Effector memory CD8-positive, alpha-beta T cell (primary cell): Measurements from ENCODE around the gene ZNF71.
A peak's percentile ranks its signal among the peaks of the same experiment; 100 is the strongest.
"Not testable (repeated sequence)": the region's sequence is repeated elsewhere in the genome, so short reads cannot be mapped to it uniquely, and the experiment has no call there.

ENCODE experiments used
- ATAC-seq: fragments of 150-1000 bp; cut with Tn5 transposase; replicated peaks from 2 replicates; pipeline ENCODE4 v1.10.0; 2021; ENCODE audit warnings: mild to moderate bottlenecking, moderate library complexity
- DNase-seq, 3 experiments: peaks; one replicate each; pipeline ENCODE4 v3.0.0; 2021
- H3K27ac Mint-ChIP-seq, 2 donors: one replicate each; pipeline ENCODE4 v1.8.0; 2022; ENCODE audit warnings: mild to moderate bottlenecking in 2 of 2, mixed read lengths in 2 of 2, moderate library complexity in 2 of 2
- H3K27me3 Mint-ChIP-seq, 2 donors: one replicate each; pipeline ENCODE4 v1.8.0; 2022; ENCODE audit warnings: mixed read lengths in 2 of 2
- H3K36me3 Mint-ChIP-seq: one replicate; pipeline ENCODE4 v1.8.0; 2022; ENCODE audit warnings: mild to moderate bottlenecking, moderate library complexity, mixed read lengths; ENCODE audit not compliant: insufficient read depth
- H3K4me1 Mint-ChIP-seq, 2 donors: one replicate each; pipeline ENCODE4 v1.8.0; 2022; ENCODE audit warnings: low read depth in 2 of 2, mixed read lengths in 2 of 2
- H3K4me3 Mint-ChIP-seq, 2 donors: one replicate each; pipeline ENCODE4 v1.8.0; 2022; ENCODE audit warnings: mild to moderate bottlenecking in 2 of 2, mixed read lengths in 2 of 2, moderate library complexity in 2 of 2
- H3K9me3 Mint-ChIP-seq, 2 donors: one replicate each; pipeline ENCODE4 v1.8.0; 2022; ENCODE audit warnings: mixed read lengths in 2 of 2

Gene ZNF71

GRCh38 chr19:56671613-56671994 lies 76.5 kb downstream of the ZNF71 start, which contains the start of gene ZNF835:
Gene ZNF835 (minus strand): TSS chr19:56671757. CDS start chr19:56665198, 6,559 bp downstream.
- H3K9me3 Mint-ChIP-seq: peaks cover 5 to 7% of the 10 kb centered on the region in 2 donors
- no peaks in the 10 kb centered on the region for H3K27me3 Mint-ChIP-seq
- peak; percentile 78 for ATAC-seq
- peaks cover 0 to 10% of the 10 kb centered on the region in 2 donors for H3K4me1 Mint-ChIP-seq
- no peaks in the 10 kb centered on the region for H3K36me3 Mint-ChIP-seq
- peak; percentile 22 to 55 (median 47) for DNase-seq
- H3K27ac Mint-ChIP-seq: peak within 1 kb of the TSS in 1 of 2 donors; percentile 55
- H3K4me3 Mint-ChIP-seq: peak within 1 kb of the TSS; percentile 65 to 82

GRCh38 chr19:56672610-56673009 lies 77.5 kb downstream of the ZNF71 start:
- not testable (repeated sequence) for H3K9me3 Mint-ChIP-seq, DNase-seq, H3K27me3 Mint-ChIP-seq, ATAC-seq, H3K36me3 Mint-ChIP-seq, H3K4me3 Mint-ChIP-seq, H3K27ac Mint-ChIP-seq
- H3K4me1 Mint-ChIP-seq: peaks cover 0 to 10% of the 10 kb centered on the region in 2 donors
